Measurements from ENCODE around the gene CNTNAP5.

DNA sequence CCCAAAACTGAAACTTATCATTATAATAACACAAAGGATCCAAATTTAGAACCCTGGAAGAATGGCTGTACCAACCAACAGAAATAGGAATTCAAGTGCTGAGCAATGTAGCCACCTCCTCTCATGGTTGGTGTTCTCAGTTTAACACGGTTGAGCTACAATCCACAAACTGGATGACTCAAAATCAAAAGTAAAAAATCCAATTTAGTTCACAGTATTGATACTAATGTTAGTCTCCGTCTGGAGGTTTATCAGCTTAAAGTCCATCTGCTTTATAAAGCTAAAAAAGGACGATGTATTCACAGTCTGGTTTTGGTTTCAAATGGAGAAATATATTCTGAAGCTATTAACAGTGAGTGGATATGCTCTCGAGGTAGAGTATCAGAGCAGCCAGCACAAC is 40.5 kb downstream of the CNTNAP5 start:
- TF ChIP-seq, protein P1, sequence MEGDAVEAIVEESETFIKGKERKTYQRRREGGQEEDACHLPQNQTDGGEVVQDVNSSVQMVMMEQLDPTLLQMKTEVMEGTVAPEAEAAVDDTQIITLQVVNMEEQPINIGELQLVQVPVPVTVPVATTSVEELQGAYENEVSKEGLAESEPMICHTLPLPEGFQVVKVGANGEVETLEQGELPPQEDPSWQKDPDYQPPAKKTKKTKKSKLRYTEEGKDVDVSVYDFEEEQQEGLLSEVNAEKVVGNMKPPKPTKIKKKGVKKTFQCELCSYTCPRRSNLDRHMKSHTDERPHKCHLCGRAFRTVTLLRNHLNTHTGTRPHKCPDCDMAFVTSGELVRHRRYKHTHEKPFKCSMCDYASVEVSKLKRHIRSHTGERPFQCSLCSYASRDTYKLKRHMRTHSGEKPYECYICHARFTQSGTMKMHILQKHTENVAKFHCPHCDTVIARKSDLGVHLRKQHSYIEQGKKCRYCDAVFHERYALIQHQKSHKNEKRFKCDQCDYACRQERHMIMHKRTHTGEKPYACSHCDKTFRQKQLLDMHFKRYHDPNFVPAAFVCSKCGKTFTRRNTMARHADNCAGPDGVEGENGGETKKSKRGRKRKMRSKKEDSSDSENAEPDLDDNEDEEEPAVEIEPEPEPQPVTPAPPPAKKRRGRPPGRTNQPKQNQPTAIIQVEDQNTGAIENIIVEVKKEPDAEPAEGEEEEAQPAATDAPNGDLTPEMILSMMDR (IDR thresholded peaks at IDR 0.05) = no peak
- no peak for TF ChIP-seq POLR2AphosphoS5 (IDR thresholded peaks at IDR 0.05)

Measured in esophagus muscularis mucosa (tissue), 3 donors.